ENCODE measurements around the gene ABCB9. TPM values are rescaled to one million over a fixed set of nuclear protein-coding genes. Genes with fewer than 3 reads are reported as not detected.

The ABCB9 gene
- total RNA-seq, 1 donor from 2014 or later: 6.5 TPM

GRCh38 chr12:122964439-122965257 is 1.6 kb downstream of the ABCB9 start:
- no peak for DNase-seq (ENCODE audit: low spot score)

GRCh38 chr12:122963941-122964265 is 2.4 kb downstream of the ABCB9 start:
- DNase-seq (ENCODE audit: low spot score): no peak

- DNase-seq (ENCODE audit: low spot score): no peak
Observed at GRCh38 chr12:122961531-122962329, 4.5 kb downstream of the ABCB9 start.

- DNase-seq (ENCODE audit: low spot score): no peak
Observed at GRCh38 chr12:122960193-122960569, 6.1 kb downstream of the ABCB9 start.

- DNase-seq (ENCODE audit: low spot score): no peak
Observed at GRCh38 chr12:122959566-122960192, 6.6 kb downstream of the ABCB9 start.

GRCh38 chr12:122958198-122958888 is 7.9 kb downstream of the ABCB9 start:
- DNase-seq (ENCODE audit: low spot score): no peak

- no peak for DNase-seq (ENCODE audit: low spot score)
Observed at GRCh38 chr12:122956035-122956434, 10.2 kb downstream of the ABCB9 start.

- no peak for DNase-seq (ENCODE audit: low spot score)
Observed at GRCh38 chr12:122955156-122955555, 11.1 kb downstream of the ABCB9 start.

- peak; percentile 69 for DNase-seq (ENCODE audit: low spot score)
Observed at GRCh38 chr12:122951979-122952892, 14.0 kb downstream of the ABCB9 start.

- DNase-seq (ENCODE audit: low spot score): no peak
Observed at GRCh38 chr12:122951406-122951805, 14.9 kb downstream of the ABCB9 start.

- no peak for DNase-seq (ENCODE audit: low spot score)
Observed at GRCh38 chr12:122949816-122950675, 16.2 kb downstream of the ABCB9 start.

GRCh38 chr12:122949405-122949804 is 16.9 kb downstream of the ABCB9 start:
- no peak for DNase-seq (ENCODE audit: low spot score)

- no peak for DNase-seq (ENCODE audit: low spot score)
Observed at GRCh38 chr12:122948605-122949004, 17.7 kb downstream of the ABCB9 start.

- no peak for DNase-seq (ENCODE audit: low spot score)
Observed at GRCh38 chr12:122947352-122947792, 18.9 kb downstream of the ABCB9 start.

GRCh38 chr12:122946690-122947341 is 19.4 kb downstream of the ABCB9 start:
- peak; percentile 87 for DNase-seq (ENCODE audit: low spot score)

GRCh38 chr12:122944605-122945592 is 21.4 kb downstream of the ABCB9 start:
- no peak for DNase-seq (ENCODE audit: low spot score)

GRCh38 chr12:122943196-122943595 is 23.1 kb downstream of the ABCB9 start:
- no peak for DNase-seq (ENCODE audit: low spot score)

- DNase-seq (ENCODE audit: low spot score): no peak
Observed at GRCh38 chr12:122942637-122943036, 23.6 kb downstream of the ABCB9 start.
